Stimulated activated CD4-positive, alpha-beta T cell treated with anti-CD3 and anti-CD28 coated beads, TNF-alpha, amount 100 ng/mL, for 24 hours (primary cell): ENCODE results near the gene FRMPD4.

Source experiments
- DNase-seq, 3 experiments: peaks; one replicate each; pipeline ENCODE4 v3.0.0-alpha.2; 2020; ENCODE audit warnings: low read depth in 3 of 3

Gene FRMPD4

GRCh38 chrX:12657881-12658280, 519.6 kb downstream of the FRMPD4 start:
- no peak for DNase-seq

DNA sequence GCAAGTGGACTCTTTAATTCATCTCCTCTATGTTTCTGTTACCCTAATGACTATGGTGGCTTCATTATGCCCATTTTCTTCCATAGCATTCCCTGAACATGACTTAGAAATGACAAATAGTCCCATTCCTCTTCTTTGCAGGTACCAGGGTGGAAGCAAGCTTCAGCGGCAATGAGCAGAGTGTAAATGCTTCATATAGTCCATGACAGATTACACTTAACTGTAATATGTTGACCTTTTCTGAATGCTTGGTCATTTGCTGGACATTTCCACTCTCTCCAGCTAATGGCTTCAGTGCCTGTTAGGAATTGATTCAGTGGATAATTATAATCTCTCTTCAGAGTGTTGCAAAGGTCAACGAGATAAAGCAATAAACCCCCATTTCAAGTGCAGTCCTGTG, 523.2 kb downstream of the FRMPD4 start:
- DNase-seq, result no peak

DNA sequence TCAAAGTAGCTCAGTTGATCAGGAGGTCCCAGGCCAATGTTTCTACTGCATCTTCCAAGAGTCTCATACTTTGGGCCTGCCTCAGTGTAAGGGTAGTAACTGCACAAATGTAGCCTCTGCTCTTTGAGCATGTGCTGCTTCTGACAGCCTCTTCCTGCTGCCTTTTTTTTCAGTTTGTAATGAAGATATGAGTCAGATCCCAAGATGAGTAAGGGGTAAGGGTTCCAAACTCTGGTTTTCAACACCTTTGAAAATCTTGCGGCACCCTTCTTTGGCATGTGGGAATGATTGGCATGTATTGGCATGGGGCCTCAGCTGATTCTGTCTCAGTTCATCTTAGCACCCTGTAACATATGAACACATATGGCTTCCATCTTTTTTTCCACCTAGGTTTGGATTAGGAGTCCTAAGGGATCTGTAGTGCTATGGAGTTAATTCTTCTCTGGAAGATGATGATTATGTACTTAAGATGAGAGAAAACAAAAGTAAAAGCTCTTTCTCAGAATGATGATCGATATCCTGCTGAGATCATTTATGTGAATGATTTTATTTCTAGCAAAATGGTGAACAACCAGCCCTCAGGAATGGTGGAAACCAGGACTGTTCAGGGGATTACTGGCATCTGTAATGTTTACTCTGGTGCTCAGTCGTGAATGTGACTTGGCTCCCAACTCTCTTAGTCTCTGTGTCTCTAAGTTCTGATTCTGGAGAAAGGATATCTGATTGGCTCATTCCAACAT, 534.3 kb downstream of the FRMPD4 start:
- no peak for DNase-seq

- no peak for DNase-seq
Observed at GRCh38 chrX:12673487-12673886, 535.2 kb downstream of the FRMPD4 start.

- no peak for DNase-seq
Observed at GRCh38 chrX:12679522-12679921, 541.2 kb downstream of the FRMPD4 start.

DNA sequence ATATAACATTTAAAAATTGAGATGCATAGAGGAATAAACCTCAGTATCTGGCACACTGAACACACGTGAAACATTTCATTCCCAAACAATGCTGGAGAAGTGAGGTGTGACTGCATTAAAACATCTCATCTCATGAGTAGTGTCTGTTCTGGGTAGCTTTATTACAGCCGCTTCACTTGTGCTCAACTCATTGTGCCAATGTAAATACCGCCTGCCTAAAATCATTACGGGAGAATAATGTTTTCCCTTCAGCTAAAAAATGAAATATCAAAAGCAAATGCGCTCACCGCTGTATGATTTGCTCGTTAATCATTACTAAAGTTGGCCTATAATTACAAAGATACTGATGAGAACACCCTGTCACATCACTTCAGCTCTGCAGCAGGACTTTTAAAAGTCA, 542.8 kb downstream of the FRMPD4 start:
- no peak for DNase-seq

DNA sequence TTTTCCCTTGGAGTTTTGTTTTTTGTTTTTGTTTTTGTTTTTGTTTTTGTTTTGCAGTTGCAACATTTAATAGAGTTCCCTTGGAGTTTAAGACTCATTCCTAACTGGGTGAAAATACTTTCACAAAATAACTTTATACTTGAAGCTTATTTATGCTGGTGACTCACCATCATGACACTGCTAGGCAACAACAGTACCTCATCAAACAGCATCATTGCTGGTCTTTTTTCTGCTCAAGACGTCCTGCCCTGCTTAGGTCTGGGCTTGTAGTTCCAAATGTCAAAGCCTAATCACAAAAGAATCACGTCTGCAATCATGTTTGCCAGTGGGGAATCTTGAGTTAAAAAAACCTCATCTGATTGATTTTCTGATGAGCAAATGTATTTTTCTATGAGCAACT, 547.3 kb downstream of the FRMPD4 start:
- DNase-seq, result no peak

- DNase-seq, result no peak
Observed at GRCh38 chrX:12686331-12686730, 548.1 kb downstream of the FRMPD4 start.

DNA sequence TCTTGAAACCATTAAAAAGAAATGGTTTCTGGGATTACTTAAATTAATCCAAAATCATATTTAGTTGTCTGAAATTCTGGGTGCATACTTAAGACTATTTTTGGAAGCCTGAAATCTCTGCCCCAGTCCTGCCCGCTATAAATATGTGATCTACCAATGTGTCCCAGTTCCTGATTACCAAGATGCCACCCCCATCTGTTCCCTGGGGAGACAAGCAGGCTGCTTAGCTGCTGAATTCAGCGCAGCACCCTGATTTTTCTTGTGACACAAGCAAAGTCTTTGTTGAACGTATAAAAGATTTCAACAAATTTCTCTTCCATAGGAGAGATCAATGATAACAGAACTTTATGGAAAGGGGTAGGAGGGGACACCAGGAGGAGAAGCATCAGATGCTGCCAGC, 552.4 kb downstream of the FRMPD4 start:
- DNase-seq, result no peak

GRCh38 chrX:12693754-12694153, 555.5 kb downstream of the FRMPD4 start:
- DNase-seq, result no peak

DNA sequence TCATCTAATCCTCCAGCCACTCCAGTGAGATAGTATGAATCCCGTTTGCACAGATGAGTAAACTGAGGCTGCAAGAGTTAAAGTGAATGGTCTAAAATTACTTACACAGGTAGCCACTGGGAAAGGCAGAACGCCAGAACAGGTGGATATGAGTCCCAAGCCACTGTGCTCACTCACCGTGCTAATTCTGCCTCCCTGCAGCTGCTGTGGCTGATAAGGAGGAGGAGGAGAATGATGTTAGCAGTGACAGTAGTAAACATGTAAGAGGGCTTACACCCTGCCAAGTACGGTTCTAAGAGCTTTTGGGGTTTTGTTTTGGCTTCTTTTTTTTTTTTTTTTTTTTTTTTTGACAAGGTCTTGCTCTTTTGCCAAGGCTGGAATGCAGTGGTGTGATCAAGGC, 562.5 kb downstream of the FRMPD4 start:
- DNase-seq, result no peak

- DNase-seq, result peak in 1 of 3 experiments; percentile 16
Observed at GRCh38 chrX:12701628-12702027, 563.4 kb downstream of the FRMPD4 start.

- DNase-seq, result no peak
Observed at GRCh38 chrX:12702509-12703091, 564.3 kb downstream of the FRMPD4 start.

DNA sequence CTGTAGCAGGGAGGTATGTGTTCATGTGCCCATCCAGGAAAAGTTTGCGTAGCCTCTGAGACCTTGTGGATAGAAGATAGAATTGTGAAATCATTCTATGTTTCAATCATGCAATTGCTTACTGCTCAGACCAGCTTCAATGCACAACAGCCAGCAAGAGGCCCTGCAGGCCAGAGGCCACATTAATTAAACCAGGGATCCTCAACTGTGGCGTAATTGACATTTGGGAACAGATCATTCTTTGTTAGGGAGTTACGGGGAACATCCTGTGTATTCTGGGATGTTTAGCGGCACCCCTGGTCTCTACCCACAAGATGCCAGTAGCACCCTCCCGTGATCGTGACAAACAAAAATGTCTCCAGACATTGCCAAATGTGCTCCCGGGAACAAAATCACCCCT, 566.4 kb downstream of the FRMPD4 start:
- no peak for DNase-seq

GRCh38 chrX:12709047-12709446, 570.8 kb downstream of the FRMPD4 start:
- no peak for DNase-seq

DNA sequence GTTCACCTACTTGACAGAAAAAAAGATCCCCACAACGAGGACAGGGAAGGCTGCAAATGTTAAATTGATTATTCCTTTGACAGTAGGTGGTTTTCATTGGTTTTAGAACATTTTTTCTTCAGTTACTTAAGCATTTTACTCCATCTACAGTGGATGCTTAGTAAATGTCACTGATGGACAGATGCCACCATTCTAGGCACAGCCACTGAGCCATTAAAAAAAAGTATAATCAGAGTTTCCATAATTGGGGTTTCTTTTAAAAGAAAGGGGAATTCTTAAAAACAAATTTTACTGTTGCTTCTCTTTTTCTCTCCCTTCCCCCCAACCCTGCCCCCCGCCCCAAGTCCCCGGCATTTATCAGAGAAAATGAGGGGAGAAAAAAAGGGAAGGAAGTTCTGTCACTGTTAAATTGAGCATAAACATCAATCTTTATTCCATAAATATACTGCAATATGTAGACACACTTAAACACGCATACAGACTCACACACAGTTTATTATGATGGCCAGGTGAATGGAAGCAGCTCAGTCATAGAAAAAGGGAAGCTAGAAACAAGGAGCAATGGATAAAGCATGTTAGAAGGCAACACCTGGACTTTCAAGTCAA, 573.3 kb downstream of the FRMPD4 start:
- DNase-seq, result no peak

- no peak for DNase-seq
Observed at GRCh38 chrX:12716574-12716973, 578.3 kb downstream of the FRMPD4 start.

- no peak for DNase-seq
Observed at GRCh38 chrX:12719837-12720236, 581.6 kb downstream of the FRMPD4 start.

DNA sequence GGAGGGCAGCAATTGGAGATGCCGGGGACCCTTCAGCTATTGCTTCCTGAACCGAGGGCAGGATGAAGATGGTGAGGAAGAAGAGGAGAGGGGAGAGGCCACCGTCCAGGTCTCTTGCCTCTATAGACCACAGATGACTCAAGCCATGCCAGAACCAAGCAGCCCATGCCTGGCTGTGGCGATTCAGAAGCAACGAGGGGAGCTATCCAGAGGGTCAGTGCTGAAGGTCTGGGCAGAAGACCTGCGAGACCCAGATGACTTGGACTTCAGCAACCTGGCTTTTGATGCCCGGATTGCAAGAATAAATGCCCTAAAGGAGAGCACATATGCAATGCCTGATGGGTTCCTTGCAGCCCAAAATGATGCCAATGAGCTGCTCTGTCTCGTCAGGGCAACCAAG, 582.8 kb downstream of the FRMPD4 start:
- no peak for DNase-seq

DNA sequence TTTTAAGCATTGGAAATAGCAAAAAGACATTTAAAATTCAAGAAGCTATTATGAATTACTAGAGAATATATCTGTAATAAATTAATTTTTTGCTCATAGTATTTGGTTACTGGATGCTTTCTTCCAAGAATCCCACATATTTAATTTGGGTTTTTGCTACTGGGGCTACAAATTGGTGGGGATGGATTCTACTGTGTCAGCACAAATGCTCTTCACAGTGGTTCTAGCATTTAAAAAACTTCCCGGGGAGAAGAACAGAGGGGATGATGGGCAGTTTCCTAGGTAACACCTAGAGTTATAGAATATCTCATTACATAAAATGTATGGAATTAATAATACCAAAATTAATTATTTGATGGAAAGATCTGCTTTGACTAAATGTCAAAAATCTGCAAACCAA, 584.0 kb downstream of the FRMPD4 start:
- DNase-seq, result no peak

GRCh38 chrX:12741416-12741815, 603.1 kb downstream of the FRMPD4 start:
- no peak for DNase-seq

DNA sequence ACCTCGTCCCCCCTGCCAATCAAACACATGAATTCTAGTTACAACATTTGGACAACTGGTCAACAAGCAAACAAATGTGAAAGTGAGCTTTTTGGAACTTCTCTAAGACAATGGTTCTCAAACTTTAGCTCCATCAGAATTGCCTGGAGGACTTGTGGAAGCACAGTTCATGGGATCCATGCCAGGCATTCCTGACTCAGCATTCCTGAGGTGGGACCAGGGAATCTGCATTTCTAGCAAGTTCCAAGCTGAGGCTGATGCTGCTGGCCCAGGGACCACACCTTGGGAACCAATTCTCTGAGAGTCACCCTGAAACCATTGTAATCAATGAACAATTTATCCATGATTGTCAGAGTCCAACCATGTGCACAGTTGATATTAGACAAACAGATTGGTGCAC, 609.2 kb downstream of the FRMPD4 start:
- DNase-seq, result no peak

GRCh38 chrX:12751887-12752286, 613.6 kb downstream of the FRMPD4 start:
- no peak for DNase-seq
